T-helper 1 cell treated with Interleukin-12 subunit alpha and Interleukin-12 subunit beta and Interleukin-4 antibody, amounts not matched to agents 30 ng/mL and 1 ng/mL, for 36 hours (primary cell): ENCODE results near the gene SNX18. TPM values are rescaled to one million over a fixed set of nuclear protein-coding genes. Genes with fewer than 3 reads are reported as not detected.

Experiments
- intact Hi-C: fragments of 100-400 bp; cut with micrococcal nuclease; formaldehyde crosslinking; loops from one replicate; pipeline ENCODE4 v1.15.1; 2024
- total RNA-seq: library from RNA; stranded (reverse); gene quantifications from 2 replicates; pipeline ENCODE4 v1.2.3, GENCODE V29; 2022

Gene SNX18
- total RNA-seq, 1 donor from 2014 or later, result 41.4 TPM

DNA sequence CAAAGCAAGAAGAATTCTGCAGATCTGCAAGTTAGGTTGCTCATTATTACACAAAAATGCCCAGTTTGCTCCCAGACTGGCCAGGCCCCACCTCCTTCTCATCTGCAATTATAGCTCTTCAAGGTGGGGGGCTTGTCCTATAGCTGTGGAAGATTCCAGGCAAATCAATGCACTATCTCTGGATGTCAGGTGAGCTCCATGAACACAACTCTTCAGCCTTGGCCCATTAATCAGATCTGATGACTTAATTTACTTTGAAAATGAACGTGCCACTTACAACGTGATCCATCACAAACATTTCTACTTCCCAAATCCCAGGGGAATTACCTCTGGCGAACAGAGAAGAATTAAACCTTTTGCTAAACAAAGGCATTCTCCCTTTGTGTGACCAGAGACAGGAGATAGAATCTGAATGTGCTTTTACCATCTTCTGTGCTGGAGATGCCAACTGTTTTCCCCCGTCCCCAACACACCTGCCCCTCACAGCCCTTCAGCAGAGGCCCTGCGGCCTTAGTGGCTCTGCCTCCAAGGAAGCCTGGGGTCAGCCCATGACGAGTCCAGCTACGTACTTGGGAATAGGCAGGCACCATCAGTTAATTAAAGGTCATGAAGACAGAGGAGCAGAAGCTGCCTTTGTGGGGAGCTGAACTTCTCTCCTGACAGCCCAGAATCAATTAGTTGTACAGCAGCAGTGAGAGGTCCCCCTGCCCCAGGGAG is 60.5 kb downstream of the SNX18 start:
- intact Hi-C loops, result no loop called here

DNA sequence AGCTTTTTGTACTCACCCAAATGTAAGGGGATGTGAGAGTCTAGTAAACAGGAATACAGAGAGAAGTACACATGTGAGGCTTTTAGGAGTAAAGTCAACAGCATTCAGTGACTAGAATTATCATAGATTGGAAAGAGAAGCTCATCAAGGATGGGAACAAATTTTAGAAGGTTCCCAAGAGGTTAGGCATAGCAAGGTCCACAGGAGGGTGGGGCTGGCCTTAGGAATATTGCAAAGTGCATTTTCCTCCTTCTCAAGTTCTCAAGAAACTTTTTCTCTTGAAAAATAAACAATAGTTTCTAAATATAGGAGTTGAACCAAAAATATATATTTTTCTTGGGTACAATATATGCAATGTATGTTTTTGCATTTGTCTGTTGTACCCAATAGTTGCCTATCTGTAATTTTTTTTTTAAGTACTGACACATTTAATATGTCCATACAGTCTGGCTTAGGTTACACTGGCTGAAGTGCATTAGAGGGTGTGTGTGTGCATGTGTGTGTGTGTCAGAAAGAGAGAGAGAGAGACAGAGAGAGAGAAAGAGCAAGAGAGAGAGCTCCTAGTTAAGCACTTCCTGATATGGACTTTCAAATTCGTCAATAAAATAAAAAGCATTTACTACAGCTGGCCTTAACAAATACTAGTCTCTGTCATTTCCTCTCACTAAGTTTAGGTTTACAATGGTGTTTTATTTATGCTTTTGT is 62.2 kb downstream of the SNX18 start:
- intact Hi-C loops, result no loop called here

DNA sequence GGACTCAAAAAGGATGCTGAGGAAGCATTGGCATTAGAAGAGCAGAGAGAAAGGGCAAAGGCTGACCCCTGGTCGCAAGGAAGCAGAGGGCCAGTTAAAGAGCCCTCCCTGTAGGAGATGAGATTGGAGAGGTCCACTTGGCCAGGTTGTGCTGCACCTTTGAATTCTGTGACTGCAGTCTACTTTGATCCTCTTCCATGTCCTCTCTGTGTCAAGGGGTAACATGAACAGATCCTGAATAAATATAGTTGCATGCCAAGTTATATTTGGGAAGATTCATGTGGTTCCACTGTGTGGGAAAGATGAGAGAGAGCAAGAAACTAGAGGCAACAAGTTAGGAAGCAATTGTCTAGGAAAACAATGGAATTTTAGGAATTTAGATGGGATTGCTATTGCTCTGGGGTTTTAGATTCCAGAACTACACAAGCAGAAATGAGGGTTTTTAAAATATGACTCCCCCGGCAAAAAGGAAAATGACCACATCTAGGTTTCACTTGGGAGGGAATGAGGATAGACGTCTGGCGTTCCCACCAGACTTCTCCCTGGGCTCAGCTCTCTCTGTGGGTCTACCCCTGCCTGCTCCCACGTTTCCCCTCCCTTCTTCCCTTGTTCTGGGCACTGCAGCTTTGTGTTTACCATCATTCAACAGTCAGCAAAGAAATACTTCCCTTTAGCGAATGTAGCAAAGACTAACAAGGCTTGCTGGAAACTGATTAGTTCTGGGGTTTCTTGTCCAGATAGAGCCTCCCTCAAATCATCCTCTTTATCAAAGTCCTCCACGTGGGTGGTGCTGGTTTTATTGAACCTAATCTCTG is 63.6 kb downstream of the SNX18 start:
- intact Hi-C loops, result no loop called here

DNA sequence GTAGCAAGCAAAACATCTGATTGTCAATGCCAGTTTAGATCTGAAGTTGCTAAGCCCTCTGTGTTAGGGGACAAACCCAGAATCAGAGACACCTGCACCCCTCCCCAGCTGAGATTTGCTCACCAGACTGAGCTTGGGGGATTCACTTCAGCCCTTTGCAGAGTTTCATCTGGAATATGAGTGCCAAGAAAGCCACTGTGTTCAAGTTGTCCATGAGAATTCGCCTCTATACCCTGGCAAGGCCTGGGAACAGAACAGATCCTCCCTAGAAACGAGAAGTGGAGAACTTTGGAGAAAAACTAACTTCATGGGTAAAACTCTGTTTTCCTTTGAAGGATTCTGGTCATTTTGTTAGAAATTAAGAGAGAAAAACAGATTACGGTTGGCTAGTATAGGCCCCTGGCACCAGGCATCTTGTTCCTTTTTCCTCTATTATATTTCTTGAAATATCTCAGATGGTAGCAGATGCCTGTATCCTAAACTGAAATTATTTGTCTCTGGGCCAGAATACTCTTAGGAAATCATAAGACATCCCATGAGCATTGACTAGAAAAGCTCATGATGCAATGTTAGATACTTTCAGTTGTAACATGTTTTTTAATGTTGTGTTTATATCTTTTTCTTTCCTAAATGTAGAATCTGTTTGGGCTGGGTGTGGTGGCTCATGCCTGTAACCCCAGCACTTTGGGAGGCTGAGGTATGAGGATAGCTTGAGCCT is 64.4 kb downstream of the SNX18 start:
- intact Hi-C loops, result no loop called here

DNA sequence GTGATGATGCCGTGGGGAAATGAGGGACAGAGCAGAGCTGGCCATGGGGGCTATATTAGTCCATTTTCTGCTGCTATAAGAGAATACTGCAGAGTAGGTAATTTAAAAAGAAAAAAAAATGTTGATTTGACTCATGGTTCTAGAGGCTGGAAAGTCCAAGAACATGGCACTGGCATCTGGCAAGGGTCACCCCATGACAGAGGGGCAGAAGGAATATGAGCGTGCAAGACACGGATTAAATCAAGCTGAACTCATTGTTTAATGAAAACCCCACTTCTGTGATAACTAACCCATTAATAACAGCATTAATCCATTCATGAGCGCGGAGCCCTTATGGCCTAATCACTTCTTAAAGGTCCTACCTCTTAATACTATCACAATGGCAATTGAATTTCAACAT is 68.8 kb downstream of the SNX18 start:
- intact Hi-C loops, result no loop called here

DNA sequence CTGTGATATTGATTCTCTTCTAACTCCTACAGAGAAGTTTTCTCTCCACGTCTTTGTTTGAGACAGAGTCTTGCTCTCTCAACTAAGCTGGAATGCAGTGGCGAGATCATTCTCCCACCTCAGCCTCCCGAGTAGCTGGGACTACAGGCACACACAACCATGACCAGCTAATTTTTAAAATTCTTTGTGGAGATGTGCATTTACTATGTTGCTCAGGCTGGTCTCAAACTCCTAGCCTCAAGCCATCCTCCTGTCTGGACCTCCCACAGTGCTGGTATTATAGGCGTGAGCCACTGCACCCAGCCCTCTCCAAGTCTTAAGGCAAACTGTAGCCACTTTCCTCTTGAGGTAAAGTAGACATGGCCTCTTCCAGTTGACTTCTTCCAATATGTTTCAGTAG is 72.2 kb downstream of the SNX18 start:
- intact Hi-C loops, result no loop called here

DNA sequence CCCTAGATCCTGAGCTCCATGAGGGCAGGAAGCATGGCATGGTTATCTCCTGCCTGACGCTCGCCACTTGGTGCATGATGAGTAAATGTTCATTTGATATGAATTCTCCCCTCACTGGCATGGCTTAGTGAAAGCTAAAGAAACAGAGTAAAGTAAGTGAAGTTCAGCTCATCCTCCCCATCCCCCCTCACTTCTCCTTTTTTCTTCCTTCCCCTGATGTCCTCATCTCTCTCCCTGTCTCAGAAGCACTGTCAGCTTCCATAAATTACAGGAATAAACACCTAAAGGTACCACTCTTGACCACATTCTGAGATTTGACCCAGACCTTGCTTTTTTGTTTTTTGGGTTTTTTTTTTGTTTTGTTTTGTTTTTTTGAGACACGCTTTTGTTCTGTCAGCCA is 73.3 kb downstream of the SNX18 start:
- intact Hi-C loops, result no loop called here

DNA sequence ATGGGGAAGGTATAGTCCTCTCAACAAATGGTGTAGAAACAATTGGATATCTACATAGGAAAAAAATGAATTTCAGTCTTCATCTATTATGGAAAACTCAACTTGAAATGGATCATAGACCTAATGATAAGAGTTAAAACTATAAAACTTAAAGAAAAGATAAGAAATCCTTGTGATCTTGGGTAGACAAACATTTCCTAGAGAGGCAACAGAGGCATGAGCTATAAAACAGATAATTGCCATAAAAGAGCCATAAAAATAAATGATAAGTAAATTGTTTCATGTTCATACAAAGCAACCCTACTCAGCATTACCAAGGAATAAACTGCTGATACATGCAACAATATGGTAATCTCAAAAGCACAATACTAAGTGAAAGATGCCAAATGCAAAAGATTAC is 76.2 kb downstream of the SNX18 start:
- intact Hi-C loops, result no loop called here

DNA sequence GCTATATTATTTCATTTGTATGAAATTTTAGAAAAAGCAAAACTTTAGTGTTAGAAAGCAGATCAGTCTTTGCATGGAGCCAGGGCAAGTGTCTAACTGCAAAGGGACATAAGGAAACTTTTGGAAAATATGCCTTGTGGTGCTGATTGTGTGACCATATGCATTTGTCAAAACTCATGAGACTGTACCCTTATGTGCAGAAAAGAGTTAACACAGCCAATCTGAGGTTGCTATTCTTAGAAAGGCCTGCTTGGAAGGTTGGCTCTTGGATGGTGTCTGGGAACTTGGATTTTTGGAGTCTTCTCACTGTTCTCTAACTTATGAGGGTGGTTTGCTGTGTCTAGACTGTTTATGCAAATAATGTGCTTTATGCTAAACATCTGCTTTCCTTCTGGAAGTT is 76.6 kb downstream of the SNX18 start:
- intact Hi-C loops, result no loop called here

DNA sequence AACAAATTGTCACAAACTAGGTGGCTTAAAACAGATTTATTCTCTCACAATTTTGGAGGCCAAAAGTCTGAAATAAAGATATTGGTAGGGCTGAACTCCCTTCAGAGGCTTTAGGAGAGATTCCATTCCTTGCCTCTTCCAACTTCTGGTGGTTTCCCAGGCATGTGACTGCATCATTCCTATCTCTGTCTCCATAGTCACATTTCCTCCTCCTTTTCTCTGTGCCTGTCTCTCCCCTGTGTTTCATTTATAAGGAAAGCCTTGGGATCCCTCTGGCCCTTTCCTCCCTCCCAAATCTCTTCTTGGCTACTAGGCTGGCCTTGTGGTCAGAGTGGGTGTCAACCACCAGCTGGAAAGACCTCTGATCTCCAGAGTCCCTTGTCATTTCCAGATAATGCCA is 78.2 kb downstream of the SNX18 start:
- intact Hi-C loops, result no loop called here

Other genes with a start within 250 kb of the SNX18 start
- 13.1 and 14.4 TPM in 2 replicates for gene ARL15, start 207.2 kb upstream of the SNX18 start, total RNA-seq
- gene HSPB3, start 62.1 kb upstream of the SNX18 start, total RNA-seq, result not detected in 2 replicates